PFSK-1 (cell line): ENCODE results near the gene CLCN1.

Experiments used
- FOXP2 ChIP-seq: optimal IDR thresholded peaks from 2 replicates; pipeline ENCODE3; 2011; ENCODE audit warnings: borderline replicate concordance, control low read depth, inconsistent platforms; ENCODE audit not compliant: insufficient read depth; ENCODE audit errors: extremely low read length, extremely low read depth
- POLR2AphosphoS5 ChIP-seq: IDR thresholded peaks from 2 replicates; pipeline ENCODE4 v1.6.1; 2012; ENCODE audit warnings: low read depth, mild to moderate bottlenecking, control low read depth, low read length, moderate library complexity
- SIN3A ChIP-seq: IDR thresholded peaks from 2 replicates; pipeline ENCODE4 v1.6.1; 2012; ENCODE audit warnings: mild to moderate bottlenecking, low read length, moderate library complexity, borderline replicate concordance; ENCODE audit not compliant: insufficient read depth
- TAF1 ChIP-seq: IDR thresholded peaks from 2 replicates; pipeline ENCODE4 v1.6.1; 2012; ENCODE audit warnings: low read length, control low read depth, borderline replicate concordance; ENCODE audit not compliant: insufficient read depth
- TF ChIP-seq, protein P1 (sequence below), 2 experiments: IDR thresholded peaks; 2 replicates each; pipeline versions ENCODE4 v1.6.1 to v1.8.0; 2011 to 2012; ENCODE audit warnings: low read depth in 2 of 2, low read length in 2 of 2, control low read depth in 1 of 2, inconsistent platforms in 1 of 2, mild to moderate bottlenecking in 1 of 2, moderate library complexity in 1 of 2; ENCODE audit not compliant: insufficient read depth in 1 of 2

CLCN1 gene

DNA sequence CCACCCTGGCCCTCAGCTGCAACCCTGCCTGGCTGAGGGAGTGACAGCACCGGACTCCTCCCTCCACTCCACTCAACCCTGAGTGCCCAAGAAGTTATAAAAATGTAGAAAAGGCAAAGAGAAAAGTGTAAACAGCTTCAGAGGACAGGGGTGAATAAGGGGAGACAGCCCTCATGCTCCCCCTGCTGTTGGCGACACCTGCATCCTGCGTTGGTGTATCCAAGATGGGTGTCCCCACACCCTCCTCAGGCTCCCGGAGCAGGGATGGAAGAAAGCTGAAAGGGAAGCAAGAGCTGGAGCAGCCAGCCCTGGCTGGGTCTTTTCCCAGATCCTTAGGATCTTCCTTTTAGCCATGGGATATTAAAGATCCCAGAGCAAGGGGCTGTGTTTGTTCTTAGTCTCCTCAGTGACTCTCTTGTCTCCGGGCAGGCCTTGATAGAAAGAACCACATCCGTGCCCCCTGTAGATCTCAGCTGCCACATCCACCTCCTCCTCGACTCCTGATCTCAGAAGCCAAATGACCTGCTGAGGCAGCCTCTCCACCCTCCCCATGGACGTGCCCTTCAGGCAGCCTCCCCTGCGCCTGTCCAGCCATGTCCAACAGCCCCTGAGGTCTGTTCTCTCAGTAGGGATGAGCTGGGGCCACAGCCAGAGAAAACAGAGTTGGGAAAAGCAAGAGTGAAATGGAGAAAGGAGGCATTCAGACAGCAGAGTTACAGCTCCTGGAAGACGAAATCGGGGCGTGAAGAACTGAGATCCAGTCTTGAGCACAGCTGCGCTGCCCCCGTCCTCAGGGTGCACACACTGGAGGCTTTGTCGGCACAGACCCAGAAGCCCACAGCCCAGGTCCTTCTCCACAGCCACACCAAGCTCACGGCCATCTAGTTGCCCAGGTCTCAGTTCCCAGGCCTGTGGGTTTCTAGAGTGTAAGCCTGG, 39.8 kb downstream of the CLCN1 start:
- TF ChIP-seq FOXP2 (no peak), SIN3A (no peak), POLR2AphosphoS5 (no peak), TAF1 (no peak)
- TF ChIP-seq, protein P1, sequence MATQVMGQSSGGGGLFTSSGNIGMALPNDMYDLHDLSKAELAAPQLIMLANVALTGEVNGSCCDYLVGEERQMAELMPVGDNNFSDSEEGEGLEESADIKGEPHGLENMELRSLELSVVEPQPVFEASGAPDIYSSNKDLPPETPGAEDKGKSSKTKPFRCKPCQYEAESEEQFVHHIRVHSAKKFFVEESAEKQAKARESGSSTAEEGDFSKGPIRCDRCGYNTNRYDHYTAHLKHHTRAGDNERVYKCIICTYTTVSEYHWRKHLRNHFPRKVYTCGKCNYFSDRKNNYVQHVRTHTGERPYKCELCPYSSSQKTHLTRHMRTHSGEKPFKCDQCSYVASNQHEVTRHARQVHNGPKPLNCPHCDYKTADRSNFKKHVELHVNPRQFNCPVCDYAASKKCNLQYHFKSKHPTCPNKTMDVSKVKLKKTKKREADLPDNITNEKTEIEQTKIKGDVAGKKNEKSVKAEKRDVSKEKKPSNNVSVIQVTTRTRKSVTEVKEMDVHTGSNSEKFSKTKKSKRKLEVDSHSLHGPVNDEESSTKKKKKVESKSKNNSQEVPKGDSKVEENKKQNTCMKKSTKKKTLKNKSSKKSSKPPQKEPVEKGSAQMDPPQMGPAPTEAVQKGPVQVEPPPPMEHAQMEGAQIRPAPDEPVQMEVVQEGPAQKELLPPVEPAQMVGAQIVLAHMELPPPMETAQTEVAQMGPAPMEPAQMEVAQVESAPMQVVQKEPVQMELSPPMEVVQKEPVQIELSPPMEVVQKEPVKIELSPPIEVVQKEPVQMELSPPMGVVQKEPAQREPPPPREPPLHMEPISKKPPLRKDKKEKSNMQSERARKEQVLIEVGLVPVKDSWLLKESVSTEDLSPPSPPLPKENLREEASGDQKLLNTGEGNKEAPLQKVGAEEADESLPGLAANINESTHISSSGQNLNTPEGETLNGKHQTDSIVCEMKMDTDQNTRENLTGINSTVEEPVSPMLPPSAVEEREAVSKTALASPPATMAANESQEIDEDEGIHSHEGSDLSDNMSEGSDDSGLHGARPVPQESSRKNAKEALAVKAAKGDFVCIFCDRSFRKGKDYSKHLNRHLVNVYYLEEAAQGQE (IDR thresholded peaks at IDR 0.05; ENCODE audit: insufficient read depth in 1 of 2, low read depth in 2 of 2, low read length in 2 of 2) = no peak

DNA sequence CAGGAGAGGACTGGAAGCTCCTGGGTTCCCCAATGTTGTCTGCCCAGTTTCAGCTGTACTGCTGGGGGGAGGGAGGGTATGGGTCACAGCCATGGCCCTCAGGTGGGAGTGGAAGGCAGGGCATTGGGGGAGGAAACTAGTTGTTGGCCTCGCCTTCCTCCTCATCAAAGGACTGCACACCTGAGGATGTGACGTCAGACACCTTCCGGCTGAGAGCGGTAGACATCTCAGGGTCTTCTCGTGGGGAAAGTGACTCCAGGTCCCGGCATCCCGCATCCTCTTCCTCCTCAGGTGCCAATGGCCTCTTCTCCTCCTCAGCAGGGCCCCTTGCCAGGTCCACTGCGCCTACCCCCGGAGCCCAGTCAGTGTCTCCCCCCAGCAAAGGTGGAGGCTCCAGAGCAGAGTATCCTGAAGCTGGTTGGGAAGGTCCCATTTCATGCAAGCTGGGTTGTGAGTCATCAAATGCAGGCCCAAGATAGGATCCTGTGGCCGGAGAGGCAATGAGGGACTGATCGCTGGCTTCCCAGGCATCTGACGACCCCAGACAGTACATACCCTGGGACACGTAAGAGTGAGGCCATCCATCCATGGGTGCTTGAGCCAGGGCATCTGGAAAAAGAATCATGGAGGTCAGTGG, 40.6 kb downstream of the CLCN1 start:
- TF ChIP-seq SIN3A = no peak
- no peak for TF ChIP-seq FOXP2
- TF ChIP-seq, protein P1 (IDR thresholded peaks at IDR 0.05; ENCODE audit: insufficient read depth in 1 of 2, low read depth in 2 of 2, low read length in 2 of 2) = no peak
- no peak for TF ChIP-seq TAF1
- TF ChIP-seq POLR2AphosphoS5 = no peak

DNA sequence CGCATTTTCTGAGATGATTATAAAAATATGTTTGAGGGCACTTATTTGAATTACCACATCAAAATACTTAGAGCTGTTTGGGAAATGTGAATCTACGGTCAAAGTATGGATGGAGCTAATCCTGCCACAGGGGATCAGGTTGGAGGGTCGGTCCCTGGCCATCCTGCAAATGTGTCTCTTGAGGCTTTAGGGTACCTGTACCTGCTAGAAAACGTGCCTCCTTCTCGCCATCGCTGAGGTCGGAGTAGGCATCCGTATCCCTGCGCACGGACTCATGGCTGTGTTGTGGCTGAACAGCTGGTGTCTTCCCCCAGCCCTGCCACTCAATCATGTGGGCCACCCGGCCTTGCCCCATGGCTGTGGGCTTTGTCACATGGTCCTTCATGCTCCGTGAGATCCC, 42.7 kb downstream of the CLCN1 start:
- no peak for TF ChIP-seq TAF1
- no peak for TF ChIP-seq POLR2AphosphoS5
- TF ChIP-seq, protein P1 (IDR thresholded peaks at IDR 0.05; ENCODE audit: insufficient read depth in 1 of 2, low read depth in 2 of 2, low read length in 2 of 2) = no peak
- TF ChIP-seq SIN3A = no peak
- TF ChIP-seq FOXP2 = no peak

DNA sequence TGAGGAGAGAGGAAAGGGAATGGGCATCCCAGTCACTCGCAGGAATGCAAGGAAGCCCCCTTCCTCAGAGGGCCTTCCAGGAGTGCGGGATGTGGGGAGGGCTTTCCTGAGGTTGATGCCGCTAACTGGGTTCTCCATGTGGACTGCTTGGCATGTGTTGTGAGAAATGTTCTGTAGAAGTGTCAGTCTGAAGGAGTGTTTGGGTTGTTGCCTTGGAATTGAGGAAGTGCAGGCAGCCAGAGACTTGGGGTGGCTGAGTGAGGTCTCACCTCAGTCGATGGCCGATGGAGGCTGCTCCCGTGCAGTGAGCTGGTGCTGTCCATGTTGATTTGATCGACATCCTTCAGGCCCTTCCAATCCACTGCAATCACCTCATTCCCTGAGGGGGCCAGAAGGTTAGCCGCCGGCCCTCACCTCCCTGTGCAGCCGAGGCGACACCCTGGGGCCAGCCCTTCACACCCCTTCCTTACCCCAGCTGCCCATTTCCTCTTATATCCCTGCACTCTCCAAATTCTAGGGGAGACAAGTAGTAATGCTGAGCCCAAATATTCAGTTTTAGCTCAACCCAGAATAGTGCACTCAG, 44.0 kb downstream of the CLCN1 start:
- TF ChIP-seq POLR2AphosphoS5 = no peak
- no peak for TF ChIP-seq TAF1
- TF ChIP-seq FOXP2 = no peak
- no peak for TF ChIP-seq SIN3A
- TF ChIP-seq, protein P1 (IDR thresholded peaks at IDR 0.05; ENCODE audit: insufficient read depth in 1 of 2, low read depth in 2 of 2, low read length in 2 of 2) = no peak
